GM21423 (cell line): ENCODE data around the gene CD79A.

ENCODE experiments used
- ATAC-seq: cut with Tn5 transposase; IDR thresholded peaks from one replicate; pipeline ENCODE4 v1.9.1; 2021; ENCODE audit warnings: mild to moderate bottlenecking, moderate library complexity; ENCODE audit not compliant: unreplicated experiment

The CD79A gene

DNA sequence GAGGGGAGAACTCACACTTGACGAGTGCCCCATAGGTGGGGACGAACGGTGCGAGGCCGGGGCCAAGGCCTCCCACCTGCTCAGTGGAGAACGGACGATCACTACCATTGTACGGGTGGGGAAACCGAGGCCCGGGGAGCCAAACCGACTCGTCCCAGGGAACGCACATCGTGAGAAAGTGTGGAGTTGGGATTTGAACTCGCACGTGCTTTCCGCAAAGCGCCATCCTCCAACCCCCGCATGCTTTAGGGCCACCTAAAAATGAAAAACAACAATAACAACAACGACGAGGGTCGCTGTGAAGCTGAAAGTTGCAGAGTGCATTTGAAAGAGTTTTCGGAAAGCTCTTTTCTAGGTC is 6.4 kb downstream of the CD79A start:
- ATAC-seq = no peak

DNA sequence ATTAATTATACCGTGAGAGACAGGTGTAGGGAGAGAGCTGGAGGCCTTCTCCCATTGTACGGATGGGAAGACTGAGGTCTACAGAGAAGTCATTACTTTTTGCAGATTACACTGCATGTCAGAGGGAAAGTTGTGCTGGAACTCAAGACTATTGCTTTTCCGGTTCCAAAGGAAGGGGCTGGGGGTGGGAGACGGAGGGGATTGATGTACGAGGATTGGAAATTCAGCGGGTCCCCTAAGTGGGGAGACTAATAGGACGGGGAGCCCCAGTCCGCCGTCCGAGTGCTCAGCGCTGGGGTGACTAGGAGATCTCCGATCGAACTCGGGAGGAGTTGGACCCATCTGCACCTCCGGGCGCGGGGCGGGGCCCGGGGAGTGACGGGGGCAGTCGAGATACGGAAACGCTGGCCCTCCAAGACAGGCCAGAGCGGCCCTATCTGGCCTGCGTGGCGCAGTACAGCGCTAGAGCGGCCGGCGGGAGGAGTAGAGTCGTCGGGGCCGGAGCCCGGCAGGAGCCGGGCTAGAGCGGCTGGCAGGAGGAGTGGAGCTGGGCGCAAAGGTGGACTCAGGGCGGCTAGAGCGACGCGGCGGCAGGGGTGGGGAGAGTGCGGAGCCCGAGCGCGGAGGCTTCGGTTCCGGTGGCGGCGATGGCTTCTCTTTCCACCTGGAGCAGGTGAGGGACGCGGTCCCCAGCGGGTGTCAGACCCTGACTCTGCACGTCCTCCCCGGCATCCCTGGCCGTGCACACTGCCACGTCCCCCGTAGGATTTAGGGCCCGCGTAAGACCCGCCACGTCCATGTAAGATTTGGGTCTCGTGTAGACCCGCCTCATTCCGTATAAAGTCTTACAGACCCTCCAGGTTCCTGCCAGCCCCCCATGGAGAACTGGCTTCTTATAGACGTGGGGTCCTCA is 7.0 kb downstream of the CD79A start:
- ATAC-seq = peak; percentile 66

DNA sequence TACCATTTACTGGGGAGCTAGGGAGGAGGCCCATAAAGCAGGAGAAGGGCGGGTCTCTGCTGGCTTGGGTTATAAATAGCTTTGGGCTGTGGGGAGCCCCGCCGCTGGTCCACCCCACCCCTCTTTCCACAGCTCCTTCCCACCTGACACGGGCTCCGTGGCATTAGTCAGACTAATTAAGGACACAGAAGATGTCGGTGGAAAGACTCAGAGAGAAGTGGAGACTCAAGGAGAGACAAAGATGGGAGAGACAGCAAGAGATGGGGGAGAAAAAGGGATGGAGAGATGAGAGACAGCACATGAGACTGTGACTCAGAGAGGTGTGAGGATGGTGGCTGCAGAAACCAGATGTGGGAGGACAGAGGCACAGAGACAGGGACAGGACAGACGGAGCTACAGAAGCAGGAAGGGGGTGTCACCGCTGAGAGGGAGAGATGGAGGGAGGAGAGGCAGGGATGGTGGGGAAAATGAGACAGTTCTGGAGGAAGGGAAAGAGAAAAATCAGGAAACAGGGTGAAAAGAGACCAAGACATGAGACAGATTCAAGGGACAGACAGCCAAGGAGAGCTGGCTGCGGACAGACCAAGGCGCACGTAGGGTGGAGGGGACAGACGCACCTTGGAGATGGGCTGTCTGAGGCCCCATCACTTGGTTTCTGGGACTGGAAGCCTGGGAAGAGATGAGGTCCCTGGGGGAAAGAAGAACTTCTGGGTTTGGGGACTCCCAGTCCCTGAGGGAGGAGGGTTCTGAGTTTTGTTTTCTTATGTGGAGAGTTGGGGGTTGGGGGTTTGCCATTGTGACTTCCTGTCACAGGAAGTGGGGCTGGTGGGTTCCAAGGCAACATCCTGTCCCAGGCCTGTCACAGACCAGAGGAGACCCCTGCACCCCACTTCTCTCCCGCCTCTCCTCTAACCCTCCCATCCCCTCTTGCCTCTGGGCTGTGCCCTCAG is 10.0 kb downstream of the CD79A start:
- ATAC-seq = no peak

DNA sequence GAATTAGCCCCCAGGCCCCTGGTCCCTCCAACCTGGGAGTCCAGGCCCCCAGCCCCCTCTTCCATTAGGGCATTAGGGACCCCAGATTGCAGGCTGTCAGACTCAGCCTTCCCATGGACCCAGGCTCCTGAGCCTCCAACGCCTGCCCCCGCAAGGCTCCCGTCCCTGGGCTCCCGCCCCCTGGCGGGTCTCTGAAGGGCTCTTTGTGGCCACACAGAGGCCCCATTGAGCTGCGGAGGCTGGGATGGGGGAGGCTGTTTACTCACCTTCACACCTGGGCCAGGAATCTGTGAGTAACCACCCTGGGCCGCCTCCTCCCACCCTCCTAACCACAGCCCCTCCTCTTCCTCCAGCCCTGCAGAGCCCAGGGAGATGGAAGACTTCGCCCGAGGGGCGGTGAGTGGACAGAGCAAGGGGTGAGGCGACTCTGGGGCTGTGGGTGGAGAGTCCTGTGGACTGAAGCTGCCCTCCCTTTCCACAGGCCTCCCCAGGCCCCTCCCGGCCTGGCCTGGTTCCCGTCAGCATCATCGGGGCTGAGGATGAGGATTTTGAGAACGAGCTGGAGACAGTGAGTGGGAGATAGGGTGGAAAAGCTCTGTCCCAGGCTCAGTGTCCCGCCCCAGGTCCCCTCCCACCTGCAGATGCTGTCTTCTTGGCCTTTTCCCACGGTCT is 10.8 kb downstream of the CD79A start:
- no peak for ATAC-seq

DNA sequence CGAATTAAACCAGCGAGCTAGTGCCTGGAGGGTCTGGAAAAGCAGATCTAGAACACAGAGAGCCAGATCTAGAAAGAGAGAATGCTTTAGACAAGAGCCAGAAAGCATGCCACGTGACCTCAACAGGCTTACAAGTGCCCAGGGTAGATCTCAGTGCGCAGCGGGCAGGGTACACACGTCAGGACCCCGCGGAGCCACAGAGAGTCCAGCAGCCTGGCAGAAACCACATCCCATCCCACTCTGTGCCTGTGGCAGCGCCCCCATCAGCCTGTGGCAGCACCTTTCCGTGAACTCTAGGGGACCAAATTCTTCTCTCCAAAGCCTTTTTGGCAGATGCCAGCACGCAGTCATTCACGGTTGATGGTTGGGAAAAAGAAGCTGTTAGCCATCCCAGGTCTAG is 11.8 kb downstream of the CD79A start:
- ATAC-seq = no peak

DNA sequence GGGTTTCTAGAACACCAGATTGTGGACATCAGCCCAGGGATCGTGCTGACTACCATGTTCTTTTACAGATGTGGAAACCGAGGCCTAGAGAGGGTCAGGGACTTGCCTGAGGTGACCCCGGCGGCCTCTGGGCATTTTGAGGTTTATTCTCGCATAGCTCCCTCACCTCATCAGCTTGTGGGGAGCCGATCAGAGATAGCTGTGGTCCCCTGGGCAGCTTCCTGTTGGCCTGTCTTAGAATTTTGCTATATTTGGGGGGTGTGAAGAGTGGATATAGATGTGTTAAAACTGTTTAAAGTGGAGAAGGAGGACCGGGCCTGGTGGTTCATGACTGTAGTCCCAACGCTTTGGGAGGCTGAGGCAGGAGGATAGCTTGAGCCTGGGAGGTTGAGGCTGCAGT is 12.8 kb downstream of the CD79A start:
- no peak for ATAC-seq

DNA sequence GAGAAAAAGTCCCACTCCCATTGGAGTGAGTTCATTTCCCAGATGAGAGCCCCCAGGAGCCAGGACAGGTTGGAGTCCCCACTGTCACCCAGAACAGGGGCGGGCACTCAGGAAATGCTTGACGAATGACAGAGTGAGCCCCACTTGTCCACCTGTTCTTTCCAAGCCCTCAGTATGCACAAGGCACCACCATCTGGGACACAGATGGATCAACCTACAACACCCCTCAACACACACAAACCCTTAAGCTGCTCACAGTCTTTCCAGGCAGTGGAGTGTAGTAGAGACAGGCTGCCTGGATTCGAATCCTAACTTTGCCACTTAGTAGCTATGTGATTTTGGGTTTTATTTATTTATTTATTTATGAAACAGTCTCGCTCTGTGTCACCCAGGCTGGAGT is 13.9 kb downstream of the CD79A start:
- no peak for ATAC-seq

DNA sequence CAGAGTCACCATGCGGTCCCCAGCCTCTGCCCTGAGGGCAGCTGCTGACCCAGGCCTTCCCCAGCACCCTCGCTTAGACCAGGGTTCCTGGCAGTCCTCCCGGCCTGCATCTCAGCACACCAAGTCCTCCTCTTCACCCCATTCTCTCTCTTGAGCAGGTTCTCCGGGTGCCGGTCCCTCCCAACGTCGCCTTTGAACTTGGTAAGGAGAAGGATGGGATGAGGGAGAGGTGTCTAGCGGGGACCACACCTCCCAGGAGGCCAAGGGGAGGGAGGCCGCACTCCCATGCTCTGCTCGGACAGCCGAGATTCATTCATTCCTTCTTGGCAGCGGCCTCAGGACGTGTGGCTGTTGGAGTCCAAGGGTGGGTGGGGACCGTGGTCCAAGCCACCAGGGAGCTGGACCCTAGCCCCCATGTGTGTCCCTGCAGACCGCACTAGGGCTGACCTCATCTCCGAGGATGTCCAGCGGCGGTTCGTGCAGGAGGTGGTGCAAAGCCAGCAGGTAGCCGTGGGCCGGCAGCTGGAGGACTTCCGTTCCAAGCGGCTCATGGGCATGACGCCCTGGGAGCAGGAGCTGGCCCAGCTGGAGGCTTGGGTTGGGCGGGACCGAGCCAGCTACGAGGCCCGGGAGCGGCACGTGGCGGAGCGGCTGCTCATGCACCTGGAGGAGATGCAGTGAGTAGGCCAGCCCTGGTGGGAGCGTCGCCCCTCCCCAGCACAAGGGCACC is 15.3 kb downstream of the CD79A start:
- ATAC-seq = no peak

DNA sequence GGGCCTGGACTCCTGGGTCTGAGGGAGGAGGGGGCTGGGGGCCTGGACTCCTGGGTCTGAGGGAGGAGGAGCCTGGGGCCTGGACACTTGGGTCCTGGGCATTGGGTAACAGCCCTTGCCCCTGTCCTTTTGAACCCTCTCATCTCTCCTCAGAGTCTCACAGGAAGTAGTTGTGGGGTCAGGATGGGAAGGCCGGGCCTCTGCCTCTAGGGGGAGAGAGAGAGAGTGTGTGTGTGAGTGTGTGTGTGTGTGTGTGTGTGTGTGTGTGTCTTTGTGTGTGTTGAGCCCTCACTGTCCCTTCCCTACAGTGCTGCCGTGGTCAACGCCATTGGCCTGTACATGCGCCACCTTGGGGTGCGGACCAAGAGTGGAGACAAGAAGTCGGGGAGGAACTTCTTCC is 16.8 kb downstream of the CD79A start:
- no peak for ATAC-seq

DNA sequence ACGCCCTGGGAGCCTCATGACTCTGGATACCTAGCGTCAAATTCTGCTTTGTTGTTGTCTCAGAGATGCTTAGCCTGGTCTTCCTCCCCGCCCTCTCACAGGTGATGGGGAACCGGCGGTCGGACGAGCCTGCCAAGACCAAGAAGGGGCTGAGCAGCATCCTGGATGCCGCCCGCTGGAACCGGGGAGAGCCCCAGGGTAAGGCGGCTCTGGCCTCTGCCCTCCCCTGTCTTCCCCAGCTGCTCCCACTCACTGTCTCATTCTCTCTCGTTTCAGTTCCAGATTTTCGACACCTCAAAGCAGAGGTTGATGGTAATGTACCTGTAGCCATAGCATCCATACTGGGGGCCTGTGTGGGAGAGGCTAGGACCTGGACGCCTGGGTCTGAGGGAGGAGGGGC is 17.3 kb downstream of the CD79A start:
- no peak for ATAC-seq

DNA sequence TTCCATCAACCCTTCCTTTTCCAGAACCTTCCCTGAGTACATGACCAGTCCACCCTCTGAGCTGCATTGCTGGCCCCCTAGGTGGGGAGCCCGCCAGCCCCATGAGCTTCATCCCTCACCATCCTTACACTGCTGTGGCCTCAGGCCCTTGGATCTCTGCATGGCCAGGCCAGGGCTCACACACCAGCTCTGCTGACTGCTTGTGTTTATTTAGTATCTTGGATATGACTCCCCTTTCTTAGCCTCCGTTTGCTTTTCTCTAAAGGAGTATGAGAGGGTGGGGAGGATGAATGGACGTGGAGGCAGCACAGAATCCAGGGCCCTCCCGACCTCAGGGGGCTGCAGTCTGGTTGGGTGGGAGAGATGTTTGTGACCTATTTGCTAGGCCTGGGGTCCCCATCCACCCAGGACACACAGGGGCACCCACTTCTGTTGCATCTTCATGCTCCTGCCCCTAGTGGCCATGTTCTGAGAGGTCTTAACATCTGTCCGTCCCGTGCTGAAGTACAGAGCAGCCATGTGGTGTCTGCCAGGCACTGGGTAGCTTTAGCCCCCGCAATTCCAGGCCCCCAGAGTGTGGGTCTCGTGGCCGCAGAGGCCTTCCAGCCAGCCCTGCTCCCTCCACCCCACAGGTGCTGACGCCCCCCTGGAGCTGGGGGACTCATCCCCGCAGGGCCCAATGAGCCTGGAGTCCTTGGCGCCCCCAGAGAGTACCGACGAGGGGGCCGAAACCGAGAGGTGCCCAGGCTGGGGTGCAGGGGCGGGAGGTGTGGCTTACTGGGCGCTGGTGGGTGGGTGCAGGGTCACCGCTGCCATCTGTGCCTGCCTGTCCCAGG is 18.9 kb downstream of the CD79A start:
- no peak for ATAC-seq

DNA sequence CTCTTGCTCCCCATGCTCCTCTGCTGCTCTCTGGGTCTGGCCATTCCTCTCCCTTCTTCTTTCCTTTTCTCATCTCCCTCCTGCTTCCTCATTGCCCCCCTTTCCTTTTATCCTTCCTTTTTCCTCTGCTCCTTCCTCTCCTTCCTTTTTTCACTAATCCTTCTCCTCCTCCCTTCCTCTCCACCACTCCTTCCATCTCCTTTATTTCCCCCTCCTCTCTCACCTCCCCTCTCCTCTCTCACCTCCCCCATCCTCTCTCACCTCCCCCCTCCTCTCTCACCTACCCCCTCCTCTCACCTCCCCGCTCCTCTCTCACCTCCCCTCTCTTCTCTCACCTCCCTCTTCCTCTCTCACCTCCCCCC is 19.5 kb downstream of the CD79A start:
- no peak for ATAC-seq

DNA sequence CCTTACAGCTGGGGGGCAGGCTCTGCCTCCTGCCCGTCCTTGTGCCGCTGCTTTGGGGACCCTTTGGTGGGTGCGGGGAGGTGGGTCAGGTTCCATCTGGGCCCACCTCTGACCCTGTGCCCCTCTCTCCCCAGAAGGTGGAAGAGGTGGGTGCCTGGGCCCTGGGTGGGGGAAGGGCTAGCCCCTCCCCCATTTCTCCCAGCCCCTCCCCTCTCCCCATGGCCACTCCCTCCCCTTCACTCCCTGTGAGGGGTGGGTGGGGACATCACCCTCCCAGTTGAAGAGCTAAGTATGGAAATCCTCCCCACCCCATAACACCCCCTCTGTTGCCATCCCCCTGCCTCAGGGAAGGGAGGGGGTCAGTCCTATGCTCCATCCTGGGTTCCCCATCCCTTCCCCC is 20.1 kb downstream of the CD79A start:
- no peak for ATAC-seq

DNA sequence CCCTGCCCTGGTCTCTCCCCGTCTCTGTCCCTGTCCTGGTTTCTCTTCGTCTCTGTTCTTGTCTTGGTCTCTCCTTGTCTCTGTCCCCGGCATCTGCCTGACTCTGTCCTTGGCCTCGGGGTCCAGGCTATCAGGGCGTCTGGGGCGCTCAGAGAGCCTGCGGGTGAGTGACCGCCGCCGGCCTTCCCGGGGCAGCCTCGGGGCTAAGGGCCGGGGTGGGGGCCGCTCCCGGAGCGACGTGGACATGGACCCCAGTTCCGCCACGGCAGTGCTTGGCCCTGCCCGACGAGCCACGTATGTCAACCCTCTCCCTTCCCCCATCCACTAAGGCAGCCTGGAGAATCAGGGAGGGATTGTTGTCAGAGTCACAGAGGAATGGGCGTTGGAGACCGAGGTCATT is 20.7 kb downstream of the CD79A start:
- ATAC-seq = no peak

DNA sequence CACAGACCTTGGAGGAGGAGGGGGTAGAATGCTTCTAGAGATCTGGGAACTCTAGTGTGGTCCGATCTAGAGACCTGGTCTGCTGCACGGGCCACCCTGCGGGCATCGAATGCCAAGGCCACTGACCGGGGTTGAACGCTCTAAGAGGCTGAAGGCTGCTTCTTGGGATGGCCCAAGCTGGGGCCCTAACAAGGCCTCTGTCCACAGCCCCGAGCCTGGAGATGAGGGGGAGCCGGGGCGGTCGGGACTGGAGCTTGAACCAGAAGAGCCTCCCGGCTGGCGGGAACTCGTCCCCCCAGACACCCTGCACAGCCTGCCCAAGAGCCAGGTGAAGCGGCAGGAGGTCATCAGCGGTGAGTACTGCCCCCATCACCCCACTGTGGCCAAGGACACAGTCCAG is 21.2 kb downstream of the CD79A start:
- no peak for ATAC-seq

DNA sequence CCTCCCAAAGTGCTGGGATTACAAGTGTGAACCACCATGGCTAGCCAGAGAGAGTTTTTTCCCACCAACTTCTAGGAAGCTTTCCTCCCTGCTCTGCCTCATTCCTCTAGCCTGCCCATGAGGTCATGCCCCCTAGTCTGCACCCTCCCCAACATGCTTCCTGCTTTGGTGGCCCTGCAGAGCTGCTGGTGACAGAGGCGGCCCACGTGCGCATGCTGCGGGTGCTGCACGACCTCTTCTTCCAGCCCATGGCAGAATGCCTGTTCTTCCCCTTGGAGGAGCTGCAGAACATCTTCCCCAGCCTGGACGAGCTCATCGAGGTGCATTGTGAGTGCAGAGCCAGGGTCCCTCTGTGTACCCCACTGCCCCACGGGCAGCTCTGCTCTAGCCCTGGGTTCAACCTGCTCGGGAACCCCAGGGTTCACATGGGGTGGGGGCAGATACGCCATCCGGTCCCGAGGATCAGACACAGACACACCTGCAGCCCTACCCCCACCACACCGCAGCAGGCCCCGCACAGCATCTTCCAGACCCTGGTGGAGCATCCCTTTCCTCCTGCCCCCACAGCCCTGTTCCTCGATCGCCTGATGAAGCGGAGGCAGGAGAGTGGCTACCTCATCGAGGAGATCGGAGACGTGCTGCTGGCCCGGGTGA is 24.8 kb downstream of the CD79A start:
- no peak for ATAC-seq

DNA sequence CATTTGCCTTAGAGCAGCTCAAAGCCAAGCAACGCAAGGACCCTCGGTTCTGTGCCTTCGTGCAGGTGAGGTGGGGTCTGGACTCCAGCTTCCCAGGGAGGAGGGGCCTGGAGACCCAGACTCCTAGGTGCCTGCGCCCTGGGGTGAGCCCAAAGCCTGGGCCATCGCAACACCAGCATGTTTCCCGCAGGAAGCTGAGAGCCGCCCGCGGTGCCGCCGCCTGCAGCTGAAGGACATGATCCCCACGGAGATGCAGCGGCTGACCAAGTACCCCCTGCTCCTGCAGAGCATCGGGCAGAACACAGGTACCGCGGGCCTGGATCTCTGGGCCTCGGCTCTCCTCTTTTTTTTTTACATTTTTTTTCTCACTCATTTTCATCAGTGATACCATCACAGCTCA is 25.5 kb downstream of the CD79A start:
- no peak for ATAC-seq

DNA sequence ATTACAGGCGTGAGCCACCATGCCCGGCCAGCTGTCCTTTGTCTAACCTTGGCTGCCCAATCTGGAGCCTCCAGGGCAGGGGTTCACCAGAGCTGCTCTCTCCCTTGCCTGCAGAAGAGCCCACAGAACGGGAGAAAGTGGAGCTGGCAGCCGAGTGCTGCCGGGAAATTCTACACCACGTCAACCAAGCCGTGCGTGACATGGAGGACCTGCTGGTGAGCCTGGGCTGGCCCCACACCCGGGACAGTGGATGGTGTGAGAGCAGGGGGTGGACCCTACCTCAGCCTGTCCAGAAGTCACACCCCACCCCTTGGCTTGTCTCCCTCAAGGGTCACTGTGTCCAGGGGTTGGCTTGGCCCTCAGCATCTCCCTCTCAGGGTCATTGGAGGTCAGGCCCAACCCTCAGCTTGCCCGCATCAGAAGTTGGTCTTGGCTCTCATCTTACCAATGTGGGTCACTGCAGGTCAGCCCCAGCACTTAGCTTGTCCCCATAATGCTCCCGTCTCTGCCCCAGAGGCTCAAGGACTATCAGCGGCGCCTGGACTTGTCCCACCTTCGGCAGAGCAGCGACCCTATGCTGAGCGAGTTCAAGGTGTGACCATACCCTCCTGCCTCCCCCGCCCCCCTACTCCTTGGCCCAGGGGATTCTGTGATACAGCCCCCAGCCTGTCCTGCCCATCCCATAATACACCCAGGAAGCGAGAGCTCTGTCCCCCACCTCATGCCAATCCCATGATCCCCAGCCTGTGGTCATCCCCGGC is 26.3 kb downstream of the CD79A start:
- ATAC-seq = no peak
